ENCODE measurements around the gene PTPN3. TPM values are rescaled to one million over a fixed set of nuclear protein-coding genes. Genes with fewer than 3 reads are reported as not detected.

Gene PTPN3
- total RNA-seq, 2 donors from 2014 or later, result 11.0 to 16.3 TPM

- H3K4me1 ChIP-seq (replicated peaks), result no peaks in the 10 kb centered on the region
- no peaks in the 10 kb centered on the region for H3K9me3 ChIP-seq
- H3K27ac ChIP-seq, result no peak overlapping the region
- intact Hi-C loops (cut with DNase I), result no loop called here
- DNase-seq (ENCODE audit: low spot score), result no peak
- 94% methylated on average over 3 of the region's 3 CpGs for WGBS
- no peaks in the 10 kb centered on the region for H3K27me3 ChIP-seq (replicated peaks; ENCODE audit: insufficient read depth)
- TF ChIP-seq POLR2AphosphoS5 (IDR thresholded peaks at IDR 0.05) (no peak), CTCF (IDR thresholded peaks at IDR 0.05) (no peak), POLR2A (IDR thresholded peaks at IDR 0.05) (no peak)
- peaks cover 0 to 7% of the 10 kb centered on the region in 2 donors for H3K36me3 ChIP-seq
- no peak overlapping the region for H3K4me3 ChIP-seq
Measured at GRCh38 chr9:109385499-109385898, 112.6 kb downstream of the PTPN3 start.

GRCh38 chr9:109383947-109384346, 114.2 kb downstream of the PTPN3 start:
- WGBS, result 96% methylated on average over 10 of the region's 10 CpGs
- DNase-seq (ENCODE audit: low spot score), result no peak
- peaks cover 0 to 7% of the 10 kb centered on the region in 2 donors for H3K36me3 ChIP-seq
- no peak overlapping the region for H3K4me3 ChIP-seq
- no peak for TF ChIP-seq POLR2A (IDR thresholded peaks at IDR 0.05)
- no peak for TF ChIP-seq CTCF (IDR thresholded peaks at IDR 0.05)
- TF ChIP-seq POLR2AphosphoS5 (IDR thresholded peaks at IDR 0.05), result no peak
- no peaks in the 10 kb centered on the region for H3K27me3 ChIP-seq (replicated peaks; ENCODE audit: insufficient read depth)
- no peak overlapping the region for H3K27ac ChIP-seq
- H3K4me1 ChIP-seq (replicated peaks), result no peaks in the 10 kb centered on the region
- intact Hi-C loops (cut with DNase I), result no loop called here
- H3K9me3 ChIP-seq, result no peaks in the 10 kb centered on the region

- Histone ChIP-seq H3K36me3 (peaks cover 0 to 7% of the 10 kb centered on the region in 2 donors), H3K27ac (no peak overlapping the region), H3K9me3 (no peaks in the 10 kb centered on the region), H3K4me3 (no peak overlapping the region), H3K27me3 (replicated peaks; ENCODE audit: insufficient read depth) (no peaks in the 10 kb centered on the region), H3K4me1 (replicated peaks) (no peaks in the 10 kb centered on the region)
- DNase-seq (ENCODE audit: low spot score), result no peak
- intact Hi-C loops (cut with DNase I), result no loop called here
- WGBS, result 90% methylated on average over 15 of the region's 15 CpGs
- TF ChIP-seq CTCF (IDR thresholded peaks at IDR 0.05) (no peak), POLR2AphosphoS5 (IDR thresholded peaks at IDR 0.05) (no peak), POLR2A (IDR thresholded peaks at IDR 0.05) (no peak)
Measured at GRCh38 chr9:109383356-109383755, 114.8 kb downstream of the PTPN3 start.

GRCh38 chr9:109382585-109382984, 115.5 kb downstream of the PTPN3 start:
- intact Hi-C loops (cut with DNase I), result no loop called here
- H3K27me3 ChIP-seq (replicated peaks; ENCODE audit: insufficient read depth), result no peaks in the 10 kb centered on the region
- no peaks in the 10 kb centered on the region for H3K4me1 ChIP-seq (replicated peaks)
- no peak for DNase-seq (ENCODE audit: low spot score)
- H3K9me3 ChIP-seq, result no peaks in the 10 kb centered on the region
- TF ChIP-seq POLR2A (IDR thresholded peaks at IDR 0.05), result no peak
- no peak for TF ChIP-seq POLR2AphosphoS5 (IDR thresholded peaks at IDR 0.05)
- no peak for TF ChIP-seq CTCF (IDR thresholded peaks at IDR 0.05)
- no peak overlapping the region for H3K4me3 ChIP-seq
- 97% methylated on average over 3 of the region's 3 CpGs for WGBS
- H3K27ac ChIP-seq, result no peak overlapping the region
- peaks cover 0 to under 1% of the 10 kb centered on the region in 2 donors for H3K36me3 ChIP-seq

GRCh38 chr9:109382182-109382581, 115.9 kb downstream of the PTPN3 start:
- Histone ChIP-seq H3K27ac (no peak overlapping the region), H3K9me3 (no peaks in the 10 kb centered on the region), H3K27me3 (replicated peaks; ENCODE audit: insufficient read depth) (no peaks in the 10 kb centered on the region), H3K4me1 (replicated peaks) (no peaks in the 10 kb centered on the region), H3K4me3 (no peak overlapping the region), H3K36me3 (no peaks in the 10 kb centered on the region)
- intact Hi-C loops (cut with DNase I), result no loop called here
- TF ChIP-seq POLR2A (IDR thresholded peaks at IDR 0.05), result no peak
- TF ChIP-seq POLR2AphosphoS5 (IDR thresholded peaks at IDR 0.05), result no peak
- TF ChIP-seq CTCF (IDR thresholded peaks at IDR 0.05), result no peak
- 96% methylated on average over 13 of the region's 13 CpGs for WGBS
- no peak for DNase-seq (ENCODE audit: low spot score)
